ENCODE measurements around the gene BBC3. TPM values are rescaled to one million over a fixed set of nuclear protein-coding genes. Genes with fewer than 3 reads are reported as not detected.

BBC3 gene
- total and polyA plus RNA-seq, 2 of the 4 experiments (the other 2 are of a cell fraction) = 1.6 to 6.5 TPM

DNA sequence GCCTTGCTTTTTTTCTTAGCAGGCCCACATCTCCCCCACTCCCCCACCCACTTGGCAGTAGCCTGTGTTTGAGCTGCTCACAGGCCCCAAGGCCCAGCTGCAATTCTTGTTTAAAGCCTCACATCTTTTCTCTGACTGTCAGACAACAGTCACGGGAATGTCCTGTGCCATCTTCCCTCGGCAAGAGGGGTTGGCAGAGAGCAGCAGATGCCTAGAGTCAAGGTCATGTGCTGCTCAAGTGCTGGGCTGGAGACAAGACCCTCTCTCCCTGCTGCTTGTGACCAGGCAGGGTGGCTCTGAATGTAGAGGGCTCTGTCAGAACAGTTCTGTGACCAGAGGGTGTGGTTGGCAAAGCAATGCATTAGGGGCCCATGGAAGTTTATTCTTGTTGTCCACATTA is 47.4 kb downstream of the BBC3 start:
- H2AFZ ChIP-seq (replicated peaks; ENCODE audit: low read length, poor library complexity) = no peak overlapping the region
- no peaks in the 10 kb centered on the region for H3K9me3 ChIP-seq (ENCODE audit: control insufficient read depth, insufficient read depth, low read length)
- H3K36me3 ChIP-seq (ENCODE audit: control insufficient read depth, insufficient read depth, low read length) = peaks cover 20% of the 10 kb centered on the region
- H3K79me1 ChIP-seq (ENCODE audit: low read depth in 1 of 2, low read length in 2 of 2) = peaks cover 37 to 74% of the 10 kb centered on the region in 2 experiments
- no CpG with 5 or more reads among the region's 2 CpGs for WGBS, 2 experiments (ENCODE audit: extremely low coverage in 2 of 2, insufficient read length in 1 of 2)
- no peak overlapping the region for H3K4me3 ChIP-seq (ENCODE audit: insufficient read depth, low read depth, low read length)
- no peaks in the 10 kb centered on the region for H3K27me3 ChIP-seq (ENCODE audit: control insufficient read depth, insufficient read depth, low read length)
- no peak overlapping the region for H2BK20ac ChIP-seq (ENCODE audit: low read depth, low read length)
- no peak overlapping the region for H2BK5ac ChIP-seq (ENCODE audit: low read depth, low read length, poor library complexity, severe bottlenecking)
- BruUV-seq (replicated peaks) = no TSS peak
- no peak overlapping the region; the same call in 1 of the 2 replicates for H3K14ac ChIP-seq (replicated peaks; ENCODE audit: low read depth, low read length)
- no peak overlapping the region for H3K4me2 ChIP-seq (ENCODE audit: low read depth, low read length)
- no peak overlapping the region for H2BK120ac ChIP-seq (ENCODE audit: low read depth, low read length)
- no peak overlapping the region for H3K56ac ChIP-seq (ENCODE audit: extremely low read depth, insufficient read depth, low read length)
- H3K18ac ChIP-seq (ENCODE audit: low read depth, low read length) = no peak overlapping the region
- H3K4ac ChIP-seq (ENCODE audit: low read depth, low read length) = no peak overlapping the region
- DNase-seq (no peak), ATAC-seq (ENCODE audit: low read depth) (no peak)
- intact Hi-C loops (cut with micrococcal nuclease) (no loop called here), dilution Hi-C loops (cut with HindIII; ENCODE audit: low sequenced_read_pairs, unreplicated experiment) (no loop called here), in situ Hi-C loops (cut with MboI; ENCODE audit: low sequenced_read_pairs) (no loop called here)
- H4K8ac ChIP-seq (ENCODE audit: low read depth in 2 of 2, low read length in 2 of 2) = no peak overlapping the region
- no peak overlapping the region for H4K5ac ChIP-seq (ENCODE audit: low read depth, low read length)
- CTCF ChIA-PET = no interaction called here
- no peak overlapping the region for H2BK15ac ChIP-seq (ENCODE audit: low read depth, low read length)
- no peaks in the 10 kb centered on the region for H3K4me1 ChIP-seq (ENCODE audit: control insufficient read depth, insufficient read depth, low read length)
- H4K91ac ChIP-seq (ENCODE audit: insufficient read depth, low read depth, low read length) = no peak overlapping the region
- H3K23ac ChIP-seq (ENCODE audit: low read depth, low read length) = no peak overlapping the region
- POLR2A ChIA-PET (ENCODE audit: unreplicated experiment) = no interaction called here
- no peak overlapping the region for H2AK9ac ChIP-seq (replicated peaks; ENCODE audit: low read depth, low read length, poor library complexity)
- peaks cover 43% of the 10 kb centered on the region for H4K20me1 ChIP-seq (ENCODE audit: insufficient read depth, low read length)
- peaks cover 6% of the 10 kb centered on the region; the same call in 1 of the 2 replicates for H3K9me1 ChIP-seq (ENCODE audit: insufficient read depth, low read length)
- H3K9ac ChIP-seq (ENCODE audit: low read depth, low read length) = 0 out of 2 replicates have a peak overlapping the region, but pooled peaks have one; percentile 4
- H3K27ac ChIP-seq (ENCODE audit: insufficient read depth, low read length) = no peak overlapping the region
- TF ChIP-seq NFE2L2 (IDR thresholded peaks at IDR 0.05; ENCODE audit: low read depth, low read length) (no peak), MAZ (IDR thresholded peaks at IDR 0.05; ENCODE audit: borderline replicate concordance, low read depth, low read length) (no peak), RFX5 (IDR thresholded peaks at IDR 0.05; ENCODE audit: low read depth, low read length) (no peak), RCOR1 (IDR thresholded peaks at IDR 0.05; ENCODE audit: insufficient replicate concordance, low read length) (no peak), RAD21 (IDR thresholded peaks at IDR 0.05; ENCODE audit: low read length) (no peak), CEBPB (IDR thresholded peaks at IDR 0.05; ENCODE audit: low read depth, low read length) (no peak), CHD1 (IDR thresholded peaks at IDR 0.05; ENCODE audit: low read depth, low read length) (no peak), SMC3 (IDR thresholded peaks at IDR 0.05; ENCODE audit: low read depth, low read length) (no peak)
- TF ChIP-seq, protein P1, sequence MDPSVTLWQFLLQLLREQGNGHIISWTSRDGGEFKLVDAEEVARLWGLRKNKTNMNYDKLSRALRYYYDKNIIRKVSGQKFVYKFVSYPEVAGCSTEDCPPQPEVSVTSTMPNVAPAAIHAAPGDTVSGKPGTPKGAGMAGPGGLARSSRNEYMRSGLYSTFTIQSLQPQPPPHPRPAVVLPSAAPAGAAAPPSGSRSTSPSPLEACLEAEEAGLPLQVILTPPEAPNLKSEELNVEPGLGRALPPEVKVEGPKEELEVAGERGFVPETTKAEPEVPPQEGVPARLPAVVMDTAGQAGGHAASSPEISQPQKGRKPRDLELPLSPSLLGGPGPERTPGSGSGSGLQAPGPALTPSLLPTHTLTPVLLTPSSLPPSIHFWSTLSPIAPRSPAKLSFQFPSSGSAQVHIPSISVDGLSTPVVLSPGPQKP (IDR thresholded peaks at IDR 0.05; ENCODE audit: borderline replicate concordance, low read depth, low read length) = no peak
- TF ChIP-seq, protein P2, sequence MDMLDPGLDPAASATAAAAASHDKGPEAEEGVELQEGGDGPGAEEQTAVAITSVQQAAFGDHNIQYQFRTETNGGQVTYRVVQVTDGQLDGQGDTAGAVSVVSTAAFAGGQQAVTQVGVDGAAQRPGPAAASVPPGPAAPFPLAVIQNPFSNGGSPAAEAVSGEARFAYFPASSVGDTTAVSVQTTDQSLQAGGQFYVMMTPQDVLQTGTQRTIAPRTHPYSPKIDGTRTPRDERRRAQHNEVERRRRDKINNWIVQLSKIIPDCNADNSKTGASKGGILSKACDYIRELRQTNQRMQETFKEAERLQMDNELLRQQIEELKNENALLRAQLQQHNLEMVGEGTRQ (IDR thresholded peaks at IDR 0.05; ENCODE audit: low read depth, low read length) = no peak
- H2AK5ac ChIP-seq (ENCODE audit: low read depth, low read length) = no peak overlapping the region
